HG02610 (cell line): Measurements from ENCODE around the gene CLASP1.
A peak's percentile ranks its signal among the peaks of the same experiment; 100 is the strongest.
"Not testable (repeated sequence)": the region's sequence is repeated elsewhere in the genome, so short reads cannot be mapped to it uniquely, and the experiment has no call there.

ENCODE experiments used
- ATAC-seq: cut with Tn5 transposase; IDR thresholded peaks from one replicate; pipeline ENCODE4 v1.9.1; 2021; ENCODE audit warnings: mild to moderate bottlenecking, moderate library complexity; ENCODE audit not compliant: unreplicated experiment

The CLASP1 gene

GRCh38 chr2:121625953-121626352 lies 23.3 kb downstream of the CLASP1 start:
- ATAC-seq, result no peak

- peak; percentile 68 for ATAC-seq
Observed at GRCh38 chr2:121617042-121617599, 32.1 kb downstream of the CLASP1 start.

- ATAC-seq, result no peak
Observed at GRCh38 chr2:121613774-121614173, 35.5 kb downstream of the CLASP1 start.

- no peak for ATAC-seq
Observed at GRCh38 chr2:121613152-121613551, 36.1 kb downstream of the CLASP1 start.

GRCh38 chr2:121611730-121612705 lies 37.2 kb downstream of the CLASP1 start:
- ATAC-seq, result no peak

- ATAC-seq, result not testable (repeated sequence)
Observed at GRCh38 chr2:121611048-121611649, 38.1 kb downstream of the CLASP1 start.

GRCh38 chr2:121610487-121610874 lies 38.8 kb downstream of the CLASP1 start:
- ATAC-seq, result not testable (repeated sequence)

GRCh38 chr2:121608967-121609366 lies 40.3 kb downstream of the CLASP1 start:
- no peak for ATAC-seq

- ATAC-seq, result no peak
Observed at GRCh38 chr2:121608367-121608766, 40.9 kb downstream of the CLASP1 start.

- no peak for ATAC-seq
Observed at GRCh38 chr2:121605820-121606733, 43.2 kb downstream of the CLASP1 start.

- no peak for ATAC-seq
Observed at GRCh38 chr2:121603185-121603584, 46.1 kb downstream of the CLASP1 start.

GRCh38 chr2:121599963-121600651 lies 49.2 kb downstream of the CLASP1 start:
- ATAC-seq, result peak; percentile 79

- ATAC-seq, result peak; percentile 26
Observed at GRCh38 chr2:121598087-121598486, 51.2 kb downstream of the CLASP1 start.

- ATAC-seq, result peak; percentile 50
Observed at GRCh38 chr2:121596221-121597080, 52.8 kb downstream of the CLASP1 start.

GRCh38 chr2:121595012-121595891 lies 54.0 kb downstream of the CLASP1 start:
- ATAC-seq, result no peak

- ATAC-seq, result no peak
Observed at GRCh38 chr2:121591199-121591598, 58.1 kb downstream of the CLASP1 start.

GRCh38 chr2:121588357-121588756 lies 60.9 kb downstream of the CLASP1 start:
- no peak for ATAC-seq

- no peak for ATAC-seq
Observed at GRCh38 chr2:121587131-121587530, 62.1 kb downstream of the CLASP1 start.
